ENCODE results near the gene FGGY.

DNA sequence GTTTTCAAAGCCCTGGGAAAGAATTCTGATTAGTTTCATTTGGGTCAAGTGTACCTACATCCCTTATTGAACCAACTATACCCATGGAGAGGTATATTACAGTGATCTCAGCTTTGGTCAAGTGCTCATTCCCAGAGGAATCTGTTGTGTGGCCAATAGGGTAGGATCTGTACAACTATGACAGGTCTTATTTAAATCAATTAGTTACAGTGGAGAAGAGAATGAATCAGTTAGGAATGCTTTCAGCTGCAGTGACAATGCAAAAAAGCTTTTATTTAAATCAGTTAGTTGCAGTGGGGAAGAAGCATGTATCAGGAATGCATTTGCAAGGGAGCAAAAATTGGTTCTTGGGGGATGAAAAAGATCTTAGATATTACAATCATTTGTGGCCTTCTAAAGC lies 119.0 kb downstream of the FGGY start:
- TF ChIP-seq CTCF (IDR thresholded peaks at IDR 0.05) (no peak), POLR2A (IDR thresholded peaks at IDR 0.05) (no peak)

All from body of pancreas (tissue), 4 donors.